22Rv1 (cell line): Measurements from ENCODE around the gene CNN3.

ENCODE experiments used
- ZFX ChIP-seq: fragments of 450-650 bp; IDR thresholded peaks from 2 replicates; pipeline ENCODE4 v1.6.1; 2017; ENCODE audit warnings: antibody characterized with exemption, borderline replicate concordance
- TF ChIP-seq, protein P1 (sequence below): fragments of 450-650 bp; IDR thresholded peaks from 2 replicates; pipeline ENCODE4 v1.5.1; 2017; ENCODE audit warnings: mild to moderate bottlenecking

DNA sequence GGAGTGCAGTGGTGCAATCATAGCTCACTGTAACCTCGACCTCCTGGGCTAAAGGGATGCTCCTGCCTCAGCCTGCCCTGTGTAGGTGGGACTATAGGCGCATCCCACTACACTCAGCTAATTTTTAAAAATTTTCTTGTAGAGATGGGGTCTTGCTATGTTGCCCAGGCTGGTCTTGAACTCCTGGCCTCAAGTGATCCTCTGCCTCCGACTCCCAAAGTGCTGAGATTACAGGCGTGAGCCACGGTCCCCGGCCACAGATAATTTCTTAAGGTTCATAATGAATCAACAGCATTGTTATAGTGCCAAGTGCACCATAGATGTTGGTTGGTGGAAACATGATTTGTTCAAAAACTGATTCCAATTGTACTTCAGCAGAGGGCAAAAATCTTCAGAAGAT, 42.2 kb upstream of the CNN3 start:
- TF ChIP-seq, protein P1, sequence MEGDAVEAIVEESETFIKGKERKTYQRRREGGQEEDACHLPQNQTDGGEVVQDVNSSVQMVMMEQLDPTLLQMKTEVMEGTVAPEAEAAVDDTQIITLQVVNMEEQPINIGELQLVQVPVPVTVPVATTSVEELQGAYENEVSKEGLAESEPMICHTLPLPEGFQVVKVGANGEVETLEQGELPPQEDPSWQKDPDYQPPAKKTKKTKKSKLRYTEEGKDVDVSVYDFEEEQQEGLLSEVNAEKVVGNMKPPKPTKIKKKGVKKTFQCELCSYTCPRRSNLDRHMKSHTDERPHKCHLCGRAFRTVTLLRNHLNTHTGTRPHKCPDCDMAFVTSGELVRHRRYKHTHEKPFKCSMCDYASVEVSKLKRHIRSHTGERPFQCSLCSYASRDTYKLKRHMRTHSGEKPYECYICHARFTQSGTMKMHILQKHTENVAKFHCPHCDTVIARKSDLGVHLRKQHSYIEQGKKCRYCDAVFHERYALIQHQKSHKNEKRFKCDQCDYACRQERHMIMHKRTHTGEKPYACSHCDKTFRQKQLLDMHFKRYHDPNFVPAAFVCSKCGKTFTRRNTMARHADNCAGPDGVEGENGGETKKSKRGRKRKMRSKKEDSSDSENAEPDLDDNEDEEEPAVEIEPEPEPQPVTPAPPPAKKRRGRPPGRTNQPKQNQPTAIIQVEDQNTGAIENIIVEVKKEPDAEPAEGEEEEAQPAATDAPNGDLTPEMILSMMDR = no peak
- TF ChIP-seq ZFX = no peak
